Embryonic facial prominence (tissue), 1 donor: ENCODE data around the gene ECT2.
"Not testable (repeated sequence)": the region's sequence is repeated elsewhere in the genome, so short reads cannot be mapped to it uniquely, and the experiment has no call there.

ENCODE experiments used
- DNase-seq: peaks from one replicate; pipeline ENCODE4 v3.0.0-alpha.2; 2016; ENCODE audit errors: extremely low spot score

Gene ECT2

GRCh38 chr3:172735014-172735413 lies 15.5 kb upstream of the ECT2 start:
- no peak for DNase-seq

DNA sequence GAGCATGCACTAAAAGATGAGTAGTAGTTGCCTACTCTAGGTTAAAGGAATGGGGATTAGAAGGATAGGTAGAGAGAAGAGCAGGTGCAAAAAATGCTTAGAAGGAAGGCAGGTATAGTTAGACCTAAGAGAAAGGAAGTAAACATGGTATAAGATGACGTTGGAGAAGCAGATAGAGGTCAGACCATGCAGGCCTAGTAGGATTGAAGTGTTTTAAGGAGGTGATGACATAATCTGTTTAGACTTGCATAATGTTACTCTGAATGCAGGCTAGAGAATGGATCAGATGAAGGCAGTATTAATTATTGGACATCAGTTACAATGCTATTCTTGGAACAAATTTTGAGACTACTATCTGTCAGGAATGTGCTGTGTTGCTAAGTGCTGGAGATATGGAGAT lies 11.1 kb upstream of the ECT2 start:
- no peak for DNase-seq

GRCh38 chr3:172746475-172746874 lies 4.1 kb upstream of the ECT2 start:
- no peak for DNase-seq

- DNase-seq, result no peak
Measured at GRCh38 chr3:172749230-172749965, 1.1 kb upstream of the ECT2 start.

DNA sequence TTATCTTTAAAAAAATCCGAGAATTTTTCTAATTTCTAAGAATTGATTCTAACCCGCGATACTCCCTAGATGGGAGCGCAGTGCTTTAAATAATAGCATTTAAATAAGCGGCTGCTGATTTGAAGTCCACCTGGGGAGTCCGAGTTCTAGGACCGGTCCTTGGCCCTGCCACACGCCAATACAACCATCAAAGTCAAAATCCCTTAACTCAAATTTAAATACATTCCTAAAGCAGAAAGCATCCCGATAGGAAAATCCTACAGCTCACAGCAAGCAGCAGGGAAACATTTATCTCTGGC lies 508 bp upstream of the ECT2 start:
- DNase-seq, result no peak

DNA sequence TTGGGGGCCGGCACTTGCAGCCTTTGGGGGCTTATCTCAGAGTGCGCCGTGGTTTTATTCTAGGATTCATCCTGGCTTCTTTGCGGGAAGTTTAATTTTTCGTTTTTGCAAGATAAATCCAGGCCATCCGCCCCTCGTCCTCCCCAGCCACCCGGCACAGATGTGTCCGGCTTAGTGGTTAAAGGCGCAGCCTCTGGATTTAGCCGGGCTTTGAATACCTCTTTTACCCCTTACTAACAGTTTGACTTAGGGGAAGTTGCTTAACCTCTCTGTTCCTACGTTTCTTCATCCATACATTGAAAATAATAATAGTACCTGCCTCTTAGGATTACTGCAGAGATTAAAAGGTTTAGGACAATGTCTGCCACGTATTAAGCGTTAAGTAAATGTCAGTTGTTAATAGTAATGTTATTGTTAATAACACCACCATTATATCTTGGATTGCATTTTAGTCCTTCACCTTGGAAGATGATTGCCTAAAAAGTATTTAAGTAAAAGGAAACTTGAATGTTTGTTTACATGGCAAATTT lies 714 bp downstream of the ECT2 start:
- no peak for DNase-seq

DNA sequence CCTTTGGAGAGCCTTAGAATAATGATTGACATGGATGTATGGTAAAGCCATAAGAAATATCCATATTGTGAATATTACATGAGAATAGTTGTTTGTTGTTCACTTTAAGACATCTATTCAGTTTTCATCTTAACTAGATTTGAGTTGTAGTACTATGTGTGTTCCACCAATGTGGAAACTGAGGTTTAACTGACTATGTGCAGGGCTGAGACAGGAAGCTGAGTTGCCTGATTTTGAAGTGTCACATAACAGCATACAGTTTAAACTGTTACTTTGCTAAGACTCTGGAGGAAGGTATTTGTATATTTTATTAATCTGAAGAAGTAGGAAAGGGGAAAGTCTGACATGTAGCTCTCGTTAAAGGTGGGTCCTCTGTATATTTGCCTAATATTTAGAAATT lies 2.1 kb downstream of the ECT2 start:
- DNase-seq, result no peak

DNA sequence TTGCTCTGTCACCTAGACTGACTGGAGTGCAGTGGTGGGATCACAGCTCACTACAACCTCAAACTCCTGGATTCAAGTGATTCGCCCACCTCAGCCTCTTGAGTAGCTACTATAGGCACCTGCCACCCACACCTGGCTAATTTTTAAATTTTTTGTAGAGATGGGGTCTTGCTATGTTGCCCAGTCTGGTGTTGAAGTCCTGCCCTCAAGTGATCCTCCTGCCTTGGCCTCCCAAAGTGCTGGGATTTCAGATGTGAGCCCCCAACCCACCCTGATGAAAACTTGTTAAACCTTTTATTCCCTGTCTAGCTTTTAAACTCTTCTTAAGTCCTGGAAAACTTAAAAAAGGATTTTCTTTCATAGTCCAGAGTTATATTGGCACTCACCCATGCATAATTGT lies 2.6 kb downstream of the ECT2 start:
- DNase-seq, result no peak

DNA sequence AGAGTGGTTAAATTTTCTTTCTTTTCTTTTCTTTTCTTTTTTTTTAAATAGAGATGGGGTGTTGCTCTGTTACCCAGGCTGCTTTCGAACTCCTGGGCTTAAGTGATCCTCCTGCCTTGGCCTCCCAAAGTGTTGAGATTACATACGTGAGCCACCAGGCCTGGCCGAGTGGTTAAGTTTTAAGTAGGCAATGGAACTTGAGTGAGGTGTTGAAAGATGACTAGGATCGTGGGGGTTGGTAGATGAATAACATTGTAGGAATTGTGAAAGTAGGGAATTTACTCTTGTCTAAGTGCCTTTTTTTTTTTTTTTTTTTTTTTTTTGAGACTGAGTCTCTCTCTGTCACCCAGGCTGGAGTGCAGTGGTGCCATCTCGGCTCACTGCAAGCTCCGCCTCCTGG lies 9.9 kb downstream of the ECT2 start:
- not testable (repeated sequence) for DNase-seq

GRCh38 chr3:172766241-172766640 lies 15.7 kb downstream of the ECT2 start:
- DNase-seq, result no peak

DNA sequence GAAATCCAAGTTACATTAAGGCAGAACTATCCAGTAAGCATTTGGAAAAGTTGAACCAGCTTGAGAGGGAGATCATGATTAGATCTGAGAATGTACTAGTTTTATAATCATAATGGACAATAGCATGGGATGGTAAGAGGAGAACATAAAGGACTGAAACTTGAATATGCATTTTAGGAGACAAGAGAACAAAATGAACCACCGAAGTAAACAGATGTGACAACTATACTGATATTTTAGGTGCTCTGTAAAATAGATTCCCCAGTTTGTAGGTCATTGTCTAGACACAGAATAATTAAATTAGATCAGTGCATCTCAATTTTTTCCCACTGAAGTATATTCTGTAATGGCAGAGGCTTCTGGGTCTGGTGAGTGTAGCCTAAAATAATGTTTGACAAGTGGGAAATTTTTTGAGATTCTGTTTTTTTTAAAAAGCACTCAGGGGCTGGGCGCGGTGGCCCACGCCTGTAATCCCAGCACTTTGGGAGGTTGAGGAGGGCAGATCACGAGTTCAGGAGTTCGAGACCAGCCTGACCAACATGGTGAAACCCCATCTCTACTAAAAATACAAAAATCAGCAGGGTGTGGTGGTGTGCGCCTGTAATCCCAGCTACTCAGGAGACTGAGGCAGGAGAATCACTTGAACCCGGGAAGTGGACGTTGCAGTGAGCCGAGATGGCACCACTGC lies 16.3 kb downstream of the ECT2 start:
- no peak for DNase-seq

DNA sequence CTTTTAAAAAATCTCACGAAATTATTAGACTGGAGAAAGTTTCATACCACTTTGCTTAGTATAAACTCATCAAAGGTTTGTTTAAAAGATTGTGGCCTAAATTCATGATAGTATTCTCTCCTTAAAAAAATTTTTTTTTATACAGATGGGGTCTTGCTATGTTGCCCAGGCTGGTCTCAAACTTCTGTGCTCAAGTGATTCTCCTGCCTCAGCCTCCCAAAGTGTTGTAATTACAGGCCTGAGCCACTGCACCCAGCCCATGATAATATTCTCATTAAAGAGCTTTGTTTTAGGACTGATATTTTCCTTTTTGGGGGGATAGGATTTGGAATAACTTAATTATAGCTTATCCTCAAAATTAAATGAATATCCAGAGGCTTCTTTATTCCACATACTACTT lies 19.9 kb downstream of the ECT2 start:
- DNase-seq, result no peak

- no peak for DNase-seq
Measured at GRCh38 chr3:172771672-172772071, 21.1 kb downstream of the ECT2 start.

GRCh38 chr3:172776049-172776717 lies 25.7 kb downstream of the ECT2 start:
- DNase-seq, result no peak

- DNase-seq, result no peak
Measured at GRCh38 chr3:172777901-172778300, 27.4 kb downstream of the ECT2 start.

GRCh38 chr3:172782235-172782634 lies 31.7 kb downstream of the ECT2 start:
- DNase-seq, result no peak

- no peak for DNase-seq
Measured at GRCh38 chr3:172786036-172786435, 35.5 kb downstream of the ECT2 start.

- DNase-seq, result no peak
Measured at GRCh38 chr3:172787019-172787418, 36.5 kb downstream of the ECT2 start.

DNA sequence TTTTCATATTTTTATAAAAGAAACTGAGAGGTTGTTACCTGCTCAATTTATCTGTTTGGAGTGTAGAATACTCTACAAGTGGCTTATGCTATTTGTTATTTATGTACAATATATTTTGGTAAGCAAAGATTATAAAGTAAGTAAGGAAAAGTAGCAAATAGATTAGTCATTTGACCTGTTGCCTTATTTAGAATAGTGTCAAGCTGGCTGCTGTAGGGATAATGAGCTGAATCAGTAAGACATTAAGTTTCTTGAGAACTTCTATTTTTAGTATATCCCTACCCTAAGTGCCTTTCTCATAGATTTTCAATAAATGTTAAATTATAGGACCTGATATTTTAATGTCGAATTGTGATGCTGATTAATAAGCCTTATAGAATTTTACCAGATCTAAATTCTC lies 37.2 kb downstream of the ECT2 start:
- no peak for DNase-seq

- no peak for DNase-seq
Measured at GRCh38 chr3:172799246-172799645, 48.7 kb downstream of the ECT2 start.

- no peak for DNase-seq
Measured at GRCh38 chr3:172800156-172800555, 49.6 kb downstream of the ECT2 start.

GRCh38 chr3:172803489-172803888 lies 53.0 kb downstream of the ECT2 start:
- no peak for DNase-seq

GRCh38 chr3:172804323-172804722 lies 53.8 kb downstream of the ECT2 start:
- no peak for DNase-seq
